ENCODE data around the gene PCDH8. TPM values are rescaled to one million over a fixed set of nuclear protein-coding genes. Genes with fewer than 3 reads are reported as not detected.

Gene PCDH8
- total RNA-seq, 2 donors from 2014 or later: 0.15 to 0.21 TPM

DNA sequence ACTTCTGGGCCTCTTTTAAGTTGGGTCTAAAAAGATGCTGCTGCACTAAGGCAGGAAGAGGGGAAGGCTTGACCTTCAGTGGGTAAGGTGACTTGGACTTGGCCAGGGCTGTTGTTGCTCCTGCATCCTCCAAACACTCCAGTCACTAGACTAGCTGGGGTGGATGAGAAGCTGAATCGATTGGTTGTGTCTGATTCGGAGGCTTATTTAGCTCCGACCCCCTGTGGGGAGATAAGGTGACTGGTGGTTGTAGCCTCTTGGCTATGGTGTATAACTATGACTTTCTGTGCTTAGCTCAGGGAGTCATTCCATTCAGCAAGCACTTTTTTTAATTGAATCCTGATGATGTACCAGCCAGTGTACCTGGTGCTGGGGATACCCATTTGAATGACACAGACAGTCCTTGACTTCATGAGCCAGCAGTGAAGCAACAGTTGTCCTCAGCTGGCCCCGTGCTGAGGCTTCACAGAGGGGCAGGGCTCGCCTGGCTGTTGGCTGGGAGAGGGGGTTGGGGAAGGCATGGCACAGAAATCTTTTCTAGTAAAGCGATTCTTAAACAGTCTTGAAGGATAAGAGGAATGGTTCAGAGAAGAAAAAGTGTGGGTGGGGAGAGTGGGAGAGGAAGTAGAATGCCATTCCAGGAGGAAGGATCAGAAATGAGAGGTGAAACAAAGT, 9.9 kb downstream of the PCDH8 start:
- no peak overlapping the region for H3K9ac ChIP-seq (ENCODE audit: low read depth in 2 of 2, low read length in 2 of 2)
- no peak overlapping the region for H3K4me3 ChIP-seq
- no peak for DNase-seq
- H3K4me1 ChIP-seq: no peaks in the 10 kb centered on the region
- peaks cover 11% of the 10 kb centered on the region for H3K27me3 ChIP-seq
- H3K27ac ChIP-seq: no peak overlapping the region
- no peaks in the 10 kb centered on the region for H3K9me3 ChIP-seq
- TF ChIP-seq, protein P1, sequence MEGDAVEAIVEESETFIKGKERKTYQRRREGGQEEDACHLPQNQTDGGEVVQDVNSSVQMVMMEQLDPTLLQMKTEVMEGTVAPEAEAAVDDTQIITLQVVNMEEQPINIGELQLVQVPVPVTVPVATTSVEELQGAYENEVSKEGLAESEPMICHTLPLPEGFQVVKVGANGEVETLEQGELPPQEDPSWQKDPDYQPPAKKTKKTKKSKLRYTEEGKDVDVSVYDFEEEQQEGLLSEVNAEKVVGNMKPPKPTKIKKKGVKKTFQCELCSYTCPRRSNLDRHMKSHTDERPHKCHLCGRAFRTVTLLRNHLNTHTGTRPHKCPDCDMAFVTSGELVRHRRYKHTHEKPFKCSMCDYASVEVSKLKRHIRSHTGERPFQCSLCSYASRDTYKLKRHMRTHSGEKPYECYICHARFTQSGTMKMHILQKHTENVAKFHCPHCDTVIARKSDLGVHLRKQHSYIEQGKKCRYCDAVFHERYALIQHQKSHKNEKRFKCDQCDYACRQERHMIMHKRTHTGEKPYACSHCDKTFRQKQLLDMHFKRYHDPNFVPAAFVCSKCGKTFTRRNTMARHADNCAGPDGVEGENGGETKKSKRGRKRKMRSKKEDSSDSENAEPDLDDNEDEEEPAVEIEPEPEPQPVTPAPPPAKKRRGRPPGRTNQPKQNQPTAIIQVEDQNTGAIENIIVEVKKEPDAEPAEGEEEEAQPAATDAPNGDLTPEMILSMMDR (IDR thresholded peaks at IDR 0.05): no peak
- intact Hi-C loops (cut with DNase I): no loop called here
- no peaks in the 10 kb centered on the region for H3K36me3 ChIP-seq

DNA sequence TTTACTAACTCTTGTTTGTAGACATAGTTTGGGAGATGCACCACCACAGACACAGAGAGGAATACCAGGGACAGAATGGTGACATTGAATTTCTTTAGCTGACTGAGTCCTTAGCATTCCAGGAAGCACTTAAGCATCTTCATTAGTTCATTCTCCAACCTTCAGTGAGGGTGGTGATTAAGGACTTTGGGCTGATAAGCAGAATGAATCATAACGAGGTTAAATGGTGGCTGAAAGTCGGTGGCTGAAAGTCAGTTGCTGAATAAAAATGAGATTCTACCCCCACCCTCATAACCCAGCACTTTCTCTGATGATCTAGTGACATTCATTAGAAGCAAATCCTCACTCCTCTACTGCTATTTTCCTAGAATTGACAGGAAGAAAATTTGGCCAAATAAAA, 10.6 kb downstream of the PCDH8 start:
- H3K27me3 ChIP-seq: peaks cover 7% of the 10 kb centered on the region
- H3K36me3 ChIP-seq: no peaks in the 10 kb centered on the region
- no peak for DNase-seq
- H3K4me1 ChIP-seq: no peaks in the 10 kb centered on the region
- no peak overlapping the region for H3K4me3 ChIP-seq
- intact Hi-C loops (cut with DNase I): no loop called here
- TF ChIP-seq, protein P1 (IDR thresholded peaks at IDR 0.05): no peak
- no peaks in the 10 kb centered on the region for H3K9me3 ChIP-seq
- H3K9ac ChIP-seq (ENCODE audit: low read depth in 2 of 2, low read length in 2 of 2): no peak overlapping the region
- no peak overlapping the region for H3K27ac ChIP-seq

DNA sequence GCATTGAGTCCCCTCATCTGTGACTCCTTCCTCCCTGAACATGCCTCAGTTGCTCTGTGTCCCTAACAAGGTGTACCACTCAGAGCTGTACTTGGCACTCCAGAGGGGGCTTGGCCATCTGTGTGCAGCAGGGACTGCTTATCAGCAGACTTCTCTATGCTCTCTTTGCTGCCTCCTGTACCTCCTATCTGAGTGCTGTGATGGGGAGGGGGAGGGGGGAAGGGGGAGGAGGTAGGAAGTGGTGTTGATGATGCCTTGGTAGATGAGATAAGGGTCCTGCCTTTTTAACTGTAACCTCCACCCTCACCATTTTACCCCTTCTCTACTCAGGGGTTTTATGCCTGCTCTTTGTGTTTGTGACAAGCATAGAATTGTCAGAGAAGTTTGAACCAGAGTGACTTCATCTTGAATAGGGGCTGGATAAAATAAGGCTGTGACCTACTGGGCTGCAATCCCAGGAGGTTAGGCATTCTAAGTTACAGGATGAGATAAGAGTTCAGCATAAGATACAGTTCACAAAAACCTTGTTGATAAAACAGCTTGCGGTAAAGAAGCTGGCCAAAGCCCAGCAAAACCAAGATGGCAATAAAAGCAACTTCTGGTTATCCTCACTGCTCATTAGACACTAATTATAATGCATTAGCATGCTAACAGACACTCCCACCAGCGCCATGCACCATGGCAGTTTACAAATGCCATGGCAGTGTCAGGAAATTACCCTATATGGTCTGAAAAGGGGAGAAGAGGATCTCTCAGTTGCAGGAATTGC, 13.2 kb downstream of the PCDH8 start:
- TF ChIP-seq, protein P1 (IDR thresholded peaks at IDR 0.05): no peak
- H3K4me3 ChIP-seq: no peak overlapping the region
- no peaks in the 10 kb centered on the region for H3K9me3 ChIP-seq
- no peaks in the 10 kb centered on the region for H3K27me3 ChIP-seq
- no peaks in the 10 kb centered on the region for H3K36me3 ChIP-seq
- no peak overlapping the region for H3K27ac ChIP-seq
- intact Hi-C loops (cut with DNase I): no loop called here
- no peak for DNase-seq
- H3K9ac ChIP-seq (ENCODE audit: low read depth in 2 of 2, low read length in 2 of 2): no peak overlapping the region
- no peaks in the 10 kb centered on the region for H3K4me1 ChIP-seq

DNA sequence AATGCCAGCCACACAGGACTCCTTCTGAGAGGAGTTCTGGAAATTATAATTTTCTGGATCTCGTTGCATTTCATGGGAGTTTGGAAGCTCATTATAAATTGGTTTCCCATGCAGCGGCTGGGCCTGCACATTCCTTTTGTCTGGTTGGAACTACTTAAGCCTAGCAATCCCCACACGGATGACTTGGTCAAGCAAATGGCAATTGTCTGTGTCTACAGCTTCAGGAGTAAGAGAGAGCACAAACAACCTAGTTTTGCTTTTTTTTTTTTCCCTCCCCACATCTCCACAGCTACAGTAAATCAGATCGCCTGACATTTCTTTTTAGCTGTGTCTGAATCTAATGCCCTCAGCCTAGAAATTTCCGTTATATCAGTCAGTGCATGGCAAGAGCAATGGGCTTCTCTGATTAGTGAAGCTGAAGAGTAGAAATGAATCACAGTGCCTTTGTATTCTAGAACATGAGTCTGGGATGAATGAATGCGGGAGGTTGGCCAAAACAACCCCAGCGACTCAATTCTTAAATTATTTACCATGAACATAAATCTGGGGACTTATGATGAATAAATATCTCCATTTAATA, 15.1 kb downstream of the PCDH8 start:
- DNase-seq: no peak
- Histone ChIP-seq H3K27ac (no peak overlapping the region), H3K36me3 (no peaks in the 10 kb centered on the region), H3K4me1 (no peaks in the 10 kb centered on the region), H3K9ac (ENCODE audit: low read depth in 2 of 2, low read length in 2 of 2) (no peak overlapping the region), H3K4me3 (no peak overlapping the region), H3K9me3 (no peaks in the 10 kb centered on the region), H3K27me3 (no peaks in the 10 kb centered on the region)
- TF ChIP-seq, protein P1 (IDR thresholded peaks at IDR 0.05): no peak
- intact Hi-C loops (cut with DNase I): no loop called here

DNA sequence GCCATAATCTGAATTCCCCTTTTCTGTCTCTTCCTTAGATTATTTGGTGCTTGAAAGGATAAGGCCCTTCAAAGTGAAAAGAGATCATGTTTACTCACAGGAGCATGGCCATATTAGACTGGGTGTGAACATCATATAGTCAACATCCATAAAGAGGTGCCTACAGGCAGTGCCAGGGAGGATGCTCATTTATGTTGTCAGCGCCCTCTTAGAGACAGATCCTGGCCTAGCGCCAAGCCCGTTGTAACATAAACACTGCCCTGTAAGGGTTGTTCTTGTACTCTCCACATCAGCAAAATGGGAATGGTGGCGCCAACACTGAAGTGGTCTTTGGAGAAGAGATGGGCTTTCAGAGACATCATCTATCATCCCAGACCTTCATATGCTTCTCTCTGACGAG, 16.1 kb downstream of the PCDH8 start:
- no peaks in the 10 kb centered on the region for H3K36me3 ChIP-seq
- no peak for DNase-seq
- H3K4me3 ChIP-seq: no peak overlapping the region
- no peak overlapping the region for H3K9ac ChIP-seq (ENCODE audit: low read depth in 2 of 2, low read length in 2 of 2)
- no peaks in the 10 kb centered on the region for H3K4me1 ChIP-seq
- intact Hi-C loops (cut with DNase I): no loop called here
- no peak overlapping the region for H3K27ac ChIP-seq
- H3K27me3 ChIP-seq: no peaks in the 10 kb centered on the region
- TF ChIP-seq, protein P1 (IDR thresholded peaks at IDR 0.05): no peak
- H3K9me3 ChIP-seq: no peaks in the 10 kb centered on the region
